AG04450 (cell line): ENCODE data around the gene ELMOD3. TPM values are rescaled to one million over a fixed set of nuclear protein-coding genes. Genes with fewer than 3 reads are reported as not detected.

Experiments used
- CTCF ChIA-PET: fragments of 300-600, 350-600 bp; formaldehyde crosslinking; extraction: SDS; loops from one replicate; lab custom pipeline; 2022; ENCODE audit warnings: antibody characterized with exemption, inconsistent platforms; lab: Charles Lee
- POLR2A ChIA-PET: fragments of 350-600 bp; formaldehyde crosslinking; extraction: SDS; loops from one replicate; lab custom pipeline; 2021; ENCODE audit warnings: antibody characterized with exemption, inconsistent platforms; lab: Yijun Ruan, JAX
- DNase-seq: peaks from one replicate; pipeline ENCODE4 v3.0.0-alpha.2; 2011; ENCODE audit warnings: low read depth, low spot score
- H3K27ac ChIP-seq: one replicate; pipeline ENCODE4 v1.5.1; 2012; ENCODE audit warnings: low read depth, low read length, control low read depth
- H3K27me3 ChIP-seq: one replicate; pipeline ENCODE4 v1.6.0; 2012; ENCODE audit warnings: low read length; ENCODE audit not compliant: control insufficient read depth, insufficient read depth
- H3K4me3 ChIP-seq: 2 replicates; pipeline ENCODE4 v1.5.1; 2011; ENCODE audit warnings: mild to moderate bottlenecking, low read depth, low read length, control low read depth
- H3K9me3 ChIP-seq: 2 replicates; pipeline ENCODE4 v1.5.1; 2012; ENCODE audit warnings: low read length; ENCODE audit not compliant: control insufficient read depth, insufficient read depth
- CTCF ChIP-seq: IDR thresholded peaks from 2 replicates; pipeline ENCODE4 v1.5.1; 2011; ENCODE audit warnings: low read depth, low read length, control low read depth, inconsistent platforms
- polyA plus RNA-seq: library from polyadenylated mRNA; depleted of rRNA; stranded (reverse); fragments of >200 nt; gene quantifications from 2 replicates; pipeline ENCODE4 v1.2.3, GENCODE V29; 2011

ELMOD3 gene
- polyA plus RNA-seq, 1 experiment, result 17.8 TPM

GRCh38 chr2:85388878-85389538 is 34.4 kb downstream of the ELMOD3 start:
- no peaks in the 10 kb centered on the region for H3K9me3 ChIP-seq
- no peak for TF ChIP-seq CTCF
- H3K4me3 ChIP-seq, result no peak overlapping the region
- H3K27ac ChIP-seq, result no peak overlapping the region
- DNase-seq, result no peak
- POLR2A ChIA-PET, result interaction anchor here (0.6 to 2.3 kb wide), 2 partner anchors 31 to 150 kb away, joined by 6 to 7 read pairs; partner anchors contain the start of gene MAT2A
- CTCF ChIA-PET, result interaction anchor here (0.6 to 6.6 kb wide), 3 partner anchors 31 to 425 kb away, joined by 3 to 40 read pairs (median 3); no protein-coding TSS in a partner anchor
- H3K27me3 ChIP-seq, result no peaks in the 10 kb centered on the region

GRCh38 chr2:85390941-85391669 is 36.5 kb downstream of the ELMOD3 start:
- CTCF ChIA-PET, result interaction anchor here (1.5 to 6.6 kb wide), 2 partner anchors 13 to 160 kb away, joined by 4 to 40 read pairs; no protein-coding TSS in a partner anchor
- no peaks in the 10 kb centered on the region for H3K9me3 ChIP-seq
- POLR2A ChIA-PET, result no interaction called here
- peak; percentile 74 for TF ChIP-seq CTCF
- no peaks in the 10 kb centered on the region for H3K27me3 ChIP-seq
- no peak for DNase-seq
- H3K27ac ChIP-seq, result no peak overlapping the region
- no peak overlapping the region for H3K4me3 ChIP-seq

GRCh38 chr2:85393836-85394235 is 39.3 kb downstream of the ELMOD3 start:
- H3K27ac ChIP-seq, result no peak overlapping the region
- CTCF ChIA-PET, result interaction anchor here (1.6 to 6.6 kb wide), 2 partner anchors 10 to 158 kb away, joined by 5 to 40 read pairs; no protein-coding TSS in a partner anchor
- no peak overlapping the region for H3K4me3 ChIP-seq
- no peaks in the 10 kb centered on the region for H3K9me3 ChIP-seq
- no peaks in the 10 kb centered on the region for H3K27me3 ChIP-seq
- POLR2A ChIA-PET, result no interaction called here
- no peak for TF ChIP-seq CTCF
- DNase-seq, result no peak

GRCh38 chr2:85394261-85394681 is 39.7 kb downstream of the ELMOD3 start:
- Histone ChIP-seq H3K27me3 (no peaks in the 10 kb centered on the region), H3K27ac (no peak overlapping the region), H3K4me3 (no peak overlapping the region), H3K9me3 (no peaks in the 10 kb centered on the region)
- no peak for TF ChIP-seq CTCF
- ChIA-PET CTCF (interaction anchor here (1.6 to 6.6 kb wide), 2 partner anchors 10 to 157 kb away, joined by 5 to 40 read pairs; no protein-coding TSS in a partner anchor), POLR2A (no interaction called here)
- DNase-seq, result no peak
